H4 (cell line): ENCODE data around the gene ZNF444. TPM values are rescaled to one million over a fixed set of nuclear protein-coding genes. Genes with fewer than 3 reads are reported as not detected.
"Not testable (repeated sequence)": the region's sequence is repeated elsewhere in the genome, so short reads cannot be mapped to it uniquely, and the experiment has no call there.

Experiments used
- DNase-seq: peaks from one replicate; pipeline ENCODE4 v3.0.0-alpha.2; 2015; ENCODE audit warnings: low spot score
- total RNA-seq: library from RNA; depleted of rRNA; stranded (reverse); fragments of >200 nt; shearing (Covaris generic); gene quantifications from 2 replicates; pipeline ENCODE4 v1.2.3, GENCODE V29; 2014; rRNA removed

The ZNF444 gene
- total RNA-seq, result 9.4 and 13.8 TPM in 2 replicates

DNA sequence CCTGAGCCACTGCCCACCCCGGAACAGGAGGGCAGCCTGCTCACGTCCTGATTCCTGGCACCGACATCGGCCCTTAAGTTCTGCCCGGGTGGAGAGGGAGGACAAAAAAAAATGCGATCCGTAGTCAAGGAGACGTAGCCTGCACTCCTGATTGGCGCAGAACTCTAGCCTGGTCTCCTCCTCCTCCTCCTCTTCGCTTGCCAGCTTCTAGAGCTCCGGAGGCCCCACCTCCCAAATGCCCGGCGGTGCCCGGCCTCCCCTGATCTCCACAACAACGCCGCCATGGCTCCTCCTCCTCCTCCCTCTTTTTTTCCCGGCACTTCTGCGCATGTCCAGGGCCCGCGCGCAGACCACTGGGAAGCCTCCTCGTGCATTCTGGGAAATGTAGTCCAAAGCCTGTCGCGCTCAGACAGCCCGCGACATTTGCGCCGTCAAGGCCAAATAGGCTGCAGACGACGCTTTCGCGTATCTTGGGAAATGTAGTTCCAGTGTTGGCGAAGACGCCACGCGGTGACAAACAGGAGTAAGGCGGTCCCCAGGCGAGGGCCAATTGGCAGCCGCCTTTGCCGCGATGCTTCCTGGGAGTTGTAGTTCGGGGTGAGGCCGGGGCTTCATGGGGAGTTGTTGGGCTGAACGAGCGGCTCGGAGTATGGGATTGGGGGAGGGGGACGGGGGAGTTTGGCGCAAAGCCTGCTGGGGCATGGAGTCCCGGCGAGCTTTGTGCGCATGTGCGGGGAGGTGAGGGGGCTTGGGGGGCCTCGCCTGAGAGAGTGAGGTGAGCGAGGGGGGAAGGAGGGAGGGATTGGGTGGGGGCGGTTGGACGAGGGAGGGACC, at the start of gene ZNF444:
TSS of gene ZNF444 (plus strand) at position 705 of the 834 bp plus-strand sequence. CDS start 5,625 bp downstream, outside the sequence.
- peak; percentile 100 for DNase-seq

DNA sequence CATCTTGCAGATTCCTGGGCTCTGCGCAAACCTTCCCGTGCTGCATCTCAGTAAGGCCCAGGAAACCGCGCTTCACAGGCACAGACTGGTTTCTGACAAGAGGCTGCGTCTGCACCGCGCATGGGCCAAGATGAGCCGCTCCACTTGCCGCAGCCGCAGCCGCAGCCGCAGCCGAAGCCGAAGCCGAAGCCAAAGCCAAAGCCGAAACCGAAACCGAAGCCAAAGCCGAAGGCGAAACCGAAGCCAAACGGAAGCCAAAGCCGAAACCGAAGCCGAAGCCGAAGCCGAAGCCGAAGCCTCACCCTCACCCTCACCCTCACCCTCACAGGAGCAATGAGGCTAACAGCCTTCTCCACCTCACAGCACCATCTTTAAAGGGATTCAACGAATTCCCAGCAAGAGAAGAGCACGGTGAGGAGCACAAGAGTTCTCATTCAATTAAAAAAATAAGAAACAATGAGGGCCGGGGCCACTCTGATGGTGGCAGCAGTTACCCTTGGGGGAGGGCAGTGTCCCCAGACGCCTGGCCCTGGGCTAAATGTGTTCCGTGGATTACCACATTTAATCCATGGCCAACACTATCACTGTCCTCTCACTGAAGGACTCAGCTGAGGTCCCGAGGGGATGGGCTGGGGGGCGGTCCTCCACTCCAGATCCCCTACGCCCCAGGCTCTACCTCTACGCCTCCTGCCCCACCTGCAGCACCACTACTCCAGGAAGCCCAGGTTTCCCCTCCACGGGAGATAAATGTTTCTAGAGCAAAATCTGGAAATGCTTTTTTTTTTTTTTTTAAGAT, 49.1 kb upstream of the ZNF444 start:
- no peak for DNase-seq

DNA sequence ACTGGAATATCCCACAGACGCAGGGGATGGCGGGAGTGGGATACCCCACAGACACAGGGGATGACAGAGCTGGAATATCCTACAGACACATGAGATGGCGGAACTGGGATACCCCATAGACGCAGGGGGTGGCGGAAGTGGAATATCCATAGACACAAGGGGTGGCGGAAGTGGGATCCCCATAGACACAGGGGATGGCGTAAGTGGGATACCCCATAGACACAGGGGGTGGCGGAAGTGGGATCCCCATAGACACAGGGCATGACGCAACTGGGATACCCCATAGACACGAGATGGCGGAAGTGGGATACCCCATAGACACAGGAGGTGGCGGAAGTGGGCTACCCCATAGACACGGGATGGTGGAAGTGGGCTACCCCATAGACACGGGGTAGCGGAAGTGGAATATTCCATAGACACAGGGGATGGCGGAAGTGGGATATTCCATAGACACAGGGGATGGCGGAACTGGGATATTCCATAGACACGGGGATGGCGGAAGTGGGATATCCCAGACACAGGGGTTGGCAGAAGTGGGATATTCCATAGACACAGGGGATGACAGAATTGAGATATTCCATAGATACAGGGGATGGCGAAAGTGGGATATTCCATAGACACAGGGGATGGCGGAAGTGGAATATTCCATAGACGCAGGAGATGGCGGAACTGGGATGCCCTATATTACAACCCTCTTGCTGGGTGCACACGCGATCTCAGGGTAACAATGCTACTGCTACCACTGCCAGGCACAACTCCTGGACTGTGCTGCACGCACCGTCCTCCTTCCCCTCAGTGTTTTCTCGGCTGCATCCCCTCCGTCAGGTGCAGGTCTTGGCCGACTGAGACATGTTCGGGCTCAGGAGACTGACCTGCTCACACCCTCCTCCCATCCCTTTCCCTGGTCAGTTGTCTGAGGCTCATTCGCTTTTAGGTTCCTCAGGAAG, 48.1 kb upstream of the ZNF444 start:
- no peak for DNase-seq

DNA sequence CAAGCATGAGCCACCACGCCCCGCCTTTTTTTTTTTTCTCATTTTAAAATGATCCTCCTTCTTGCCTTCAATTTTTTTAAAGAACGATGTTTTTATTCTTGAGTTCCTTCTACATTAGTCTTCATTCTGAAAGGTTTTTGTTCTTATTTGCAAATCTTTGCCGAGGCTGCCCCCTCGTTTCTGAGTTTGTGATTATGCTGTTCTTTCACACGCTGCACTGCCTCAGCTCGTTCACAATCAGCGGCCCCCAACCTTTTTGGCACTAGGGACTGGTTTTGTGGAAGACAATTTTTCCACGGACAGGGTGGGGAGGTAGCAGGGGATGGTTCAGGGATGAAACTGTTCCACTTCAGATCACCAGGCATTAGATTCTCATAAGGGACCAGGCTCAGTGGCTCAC, 46.6 kb upstream of the ZNF444 start:
- DNase-seq, result no peak

DNA sequence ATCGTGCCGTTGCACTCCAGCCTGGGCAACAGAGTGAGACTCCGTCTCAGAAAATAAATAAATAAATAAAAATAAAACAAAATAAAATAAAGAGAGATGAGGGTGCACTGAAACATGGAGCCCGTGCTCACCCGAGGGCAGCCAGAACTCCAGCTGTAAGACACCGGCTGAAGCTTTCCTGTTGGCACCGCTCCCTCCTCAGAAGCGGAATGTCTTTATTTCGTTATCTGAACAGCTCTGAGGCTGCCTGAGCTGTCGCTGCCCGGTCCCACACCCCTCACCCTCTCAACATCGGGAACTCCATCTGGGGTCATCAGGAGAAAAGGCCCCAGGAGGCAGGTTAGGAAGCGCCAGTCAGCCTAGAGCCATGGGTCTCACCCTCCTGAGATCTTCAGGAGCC, 44.4 kb upstream of the ZNF444 start:
- DNase-seq, result no peak

DNA sequence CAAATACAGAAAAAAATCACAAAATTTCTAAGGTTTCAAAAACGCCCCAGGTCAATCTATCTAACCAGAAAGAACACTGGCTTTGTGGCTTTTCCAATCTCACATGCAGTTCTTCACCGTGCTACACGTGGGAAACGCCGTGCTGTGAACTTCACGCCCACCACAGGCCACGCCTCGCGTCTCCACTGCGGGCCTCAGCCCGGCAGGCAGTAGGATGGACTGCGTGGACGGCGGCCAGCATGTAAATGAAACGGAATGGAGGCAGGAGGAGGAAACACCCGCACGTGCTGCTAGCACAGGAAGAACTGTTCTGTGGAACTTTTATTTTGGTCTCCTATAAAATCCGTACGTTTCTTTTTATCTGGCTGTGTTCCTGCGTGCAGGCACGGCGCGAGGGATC, 43.8 kb upstream of the ZNF444 start:
- no peak for DNase-seq

DNA sequence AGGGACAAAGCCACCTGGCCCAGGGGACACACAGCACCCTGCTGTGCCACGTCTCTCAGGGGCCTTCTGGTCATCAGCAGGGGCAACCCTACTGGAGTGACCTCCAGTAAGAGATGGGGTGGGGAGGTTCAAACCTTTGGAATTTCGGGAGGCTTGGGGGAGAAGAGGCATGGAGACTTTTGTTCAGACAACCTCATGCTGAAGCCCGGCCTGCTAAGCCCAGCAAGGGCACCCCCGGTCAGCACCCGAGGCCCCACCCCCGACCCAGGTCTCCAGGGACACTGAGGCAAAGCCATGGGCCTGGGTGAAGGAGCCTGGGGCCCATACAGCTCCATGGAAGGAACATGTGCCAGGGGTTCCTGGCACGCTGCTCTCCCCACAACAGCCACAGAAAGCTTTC, 43.3 kb upstream of the ZNF444 start:
- DNase-seq, result no peak

DNA sequence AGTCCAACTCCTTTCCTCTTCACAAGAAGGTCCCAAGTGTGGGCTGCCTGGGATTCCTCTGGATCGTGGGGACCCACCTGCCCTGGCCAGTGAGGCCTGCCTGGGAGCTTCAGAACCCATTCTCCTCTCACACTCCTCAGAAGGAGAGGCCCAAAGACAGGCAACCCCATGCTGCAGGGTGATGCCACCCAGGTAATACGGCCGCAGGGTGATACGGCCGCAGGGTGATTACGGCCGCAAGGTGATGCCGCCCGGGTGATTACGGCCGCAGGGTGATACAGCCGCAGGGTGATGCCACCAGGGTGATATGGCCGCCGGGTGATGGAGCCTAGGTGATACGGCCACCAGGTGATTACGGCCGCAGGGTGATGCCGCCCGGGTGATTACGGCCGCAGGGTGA, 42.9 kb upstream of the ZNF444 start:
- not testable (repeated sequence) for DNase-seq

DNA sequence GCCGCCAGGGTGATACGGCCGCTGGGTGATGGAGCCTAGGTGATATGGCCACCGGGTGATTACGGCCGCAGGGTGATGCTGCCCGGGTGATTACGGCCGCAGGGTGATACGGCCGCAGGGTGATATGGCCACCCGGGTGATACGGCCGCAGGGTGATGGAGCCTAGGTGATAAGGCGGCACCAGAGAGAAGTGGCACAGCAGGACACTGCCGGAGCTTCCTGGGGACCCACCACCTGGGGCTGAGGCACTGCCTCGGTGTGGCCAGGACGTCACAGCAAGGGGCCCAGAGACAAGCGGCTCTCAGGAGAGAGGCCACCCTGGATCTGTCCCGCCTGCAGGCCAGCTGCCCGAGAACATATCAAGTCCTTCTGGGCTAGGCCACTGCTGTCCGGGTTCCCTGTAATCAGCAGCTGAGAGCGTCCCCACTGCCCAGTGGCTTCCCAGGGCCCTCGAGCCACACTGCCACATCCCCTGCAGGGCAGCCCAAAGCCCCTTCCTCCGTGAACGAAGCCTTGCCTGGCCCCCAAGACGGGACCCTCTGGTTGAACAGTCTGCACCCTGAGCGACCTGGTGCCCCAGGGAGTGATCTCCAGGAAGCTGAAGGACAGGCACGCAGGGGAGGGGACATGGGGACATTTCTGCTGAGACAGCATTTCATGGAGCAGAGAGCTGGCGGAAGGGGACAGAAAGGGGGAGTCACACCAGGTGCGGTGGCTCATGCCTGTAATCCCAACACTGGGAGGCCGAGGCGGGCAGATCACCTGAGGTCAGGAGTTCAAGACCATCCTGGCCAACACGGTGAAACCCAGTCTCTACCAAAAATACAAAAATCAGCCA, 42.1 kb upstream of the ZNF444 start:
- no peak for DNase-seq

DNA sequence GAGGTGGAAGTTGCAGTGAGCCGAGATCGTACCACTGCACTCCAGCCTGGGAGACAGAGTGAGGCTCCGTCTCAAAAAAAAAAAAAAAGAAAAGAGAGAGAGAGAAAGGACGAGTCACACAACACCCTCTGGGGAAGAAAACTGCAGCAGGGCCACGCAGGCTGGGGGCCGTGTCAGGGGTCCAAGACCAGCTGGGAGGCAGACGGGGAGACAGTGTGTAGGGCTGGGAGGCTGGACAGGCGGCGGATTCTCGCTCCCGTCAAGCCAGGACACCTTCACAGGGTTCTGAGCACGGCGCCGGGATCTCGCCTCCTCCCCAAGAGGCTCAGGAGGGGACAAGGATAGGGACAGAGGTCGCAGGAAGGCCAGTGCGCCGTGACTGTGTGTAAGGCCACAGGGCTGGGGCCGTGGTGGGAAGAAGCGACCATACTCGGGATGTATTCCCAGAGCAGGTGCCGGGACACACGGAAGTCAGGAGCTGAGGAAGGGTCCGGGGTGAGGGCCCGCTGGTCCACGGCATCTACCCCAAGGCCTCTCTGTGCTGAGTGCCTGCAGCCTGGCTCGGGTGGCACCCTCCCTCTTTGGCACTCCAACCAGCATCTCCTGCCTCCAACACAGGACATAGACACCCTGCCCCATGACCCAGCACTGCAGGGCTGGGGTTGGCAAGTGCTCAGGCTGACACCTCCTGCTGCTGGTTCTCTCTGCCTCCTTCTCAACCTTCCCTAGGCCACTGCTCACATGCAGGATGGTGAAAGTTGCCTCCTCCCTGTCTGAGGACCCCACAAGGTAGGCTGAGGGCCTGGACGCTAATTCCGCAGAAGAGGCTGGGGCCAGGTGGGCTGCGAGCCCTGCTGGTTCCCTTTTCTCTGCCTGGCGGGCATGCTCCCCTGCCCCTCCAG, 41.2 kb upstream of the ZNF444 start:
- DNase-seq, result no peak

DNA sequence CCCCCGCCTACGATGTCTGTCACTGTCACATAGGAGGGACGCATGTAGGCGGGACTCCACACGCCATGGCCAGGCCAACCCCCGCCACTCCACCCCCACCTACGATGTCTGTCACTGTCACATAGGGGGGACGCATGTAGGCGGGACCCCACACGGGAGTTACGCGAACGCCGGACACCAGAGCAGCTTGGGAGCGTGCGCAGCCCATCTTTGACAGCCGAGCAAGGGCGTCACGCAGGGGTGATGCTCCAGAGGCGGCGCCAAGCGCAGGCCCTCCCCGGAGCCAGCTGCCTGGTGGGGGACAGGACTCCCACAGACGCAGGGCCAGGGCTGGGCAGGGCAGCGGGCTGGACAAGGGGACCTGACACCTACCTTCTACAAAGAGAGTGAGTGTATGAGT, 40.0 kb upstream of the ZNF444 start:
- DNase-seq, result no peak

DNA sequence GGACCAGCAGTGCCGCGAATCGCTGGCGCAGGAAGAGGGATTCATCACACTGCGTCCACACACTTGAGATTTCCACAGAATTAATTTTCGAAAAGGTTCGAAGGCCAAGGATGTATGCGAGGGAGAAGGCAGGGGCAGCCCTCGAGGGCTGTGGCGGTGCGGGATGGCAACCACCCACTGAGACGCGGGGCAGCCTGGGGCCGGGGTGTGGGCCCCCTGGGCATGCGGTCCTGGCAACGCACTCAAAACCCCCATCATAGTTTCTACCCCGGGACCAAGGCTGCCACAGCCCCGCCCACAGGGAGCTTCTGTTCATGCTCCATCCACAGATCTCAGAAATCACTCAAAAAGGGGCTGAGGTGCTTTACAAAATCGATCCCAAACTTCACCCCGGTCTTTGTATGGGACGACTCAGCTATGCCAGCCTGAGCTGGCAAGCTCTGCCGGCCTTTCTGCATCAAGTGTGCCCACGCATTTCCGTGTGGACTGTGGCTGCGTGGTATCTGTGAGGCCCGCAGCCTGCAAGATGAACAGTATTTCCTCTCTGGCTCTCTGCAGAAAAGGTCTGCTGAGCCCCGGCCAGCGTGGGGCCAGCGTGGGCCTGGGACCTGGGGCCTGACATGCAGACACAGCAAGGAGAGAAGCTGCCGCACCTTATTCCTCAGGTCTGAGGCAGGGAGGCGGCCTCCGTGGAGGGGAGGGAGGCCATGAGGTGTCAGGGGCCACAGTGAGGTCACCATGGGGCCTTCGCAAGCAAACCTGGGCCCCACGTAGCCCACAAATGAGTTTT, 39.1 kb upstream of the ZNF444 start:
- DNase-seq, result no peak

DNA sequence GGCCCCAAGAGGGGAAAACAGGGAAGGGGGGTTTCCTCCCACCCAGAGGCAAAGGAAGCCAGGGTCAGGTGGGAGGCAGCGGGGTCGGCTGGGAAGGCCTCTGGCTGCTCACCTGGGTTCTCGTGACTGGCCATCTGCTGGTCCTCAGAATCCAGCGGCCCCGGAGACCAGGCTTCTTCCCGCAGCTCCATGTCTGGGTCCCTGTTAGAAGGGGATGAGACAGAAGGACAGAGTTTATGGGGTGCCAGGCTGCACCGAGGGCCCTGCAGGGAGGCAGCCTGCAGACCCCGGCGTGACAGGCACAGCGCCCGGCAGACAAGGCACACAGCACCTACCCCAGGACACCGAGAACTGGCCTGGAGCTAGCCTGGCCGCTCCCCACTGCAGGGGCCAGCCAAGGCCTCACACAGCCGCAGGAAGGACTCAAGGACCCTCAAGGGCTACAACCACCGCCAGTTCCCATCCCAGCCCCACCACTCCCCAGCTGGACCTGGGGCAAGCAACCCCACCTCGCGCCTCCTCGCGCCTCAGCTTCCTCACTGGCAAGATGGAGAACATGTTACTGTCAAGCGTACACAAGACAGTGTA, 38.0 kb upstream of the ZNF444 start:
- no peak for DNase-seq

DNA sequence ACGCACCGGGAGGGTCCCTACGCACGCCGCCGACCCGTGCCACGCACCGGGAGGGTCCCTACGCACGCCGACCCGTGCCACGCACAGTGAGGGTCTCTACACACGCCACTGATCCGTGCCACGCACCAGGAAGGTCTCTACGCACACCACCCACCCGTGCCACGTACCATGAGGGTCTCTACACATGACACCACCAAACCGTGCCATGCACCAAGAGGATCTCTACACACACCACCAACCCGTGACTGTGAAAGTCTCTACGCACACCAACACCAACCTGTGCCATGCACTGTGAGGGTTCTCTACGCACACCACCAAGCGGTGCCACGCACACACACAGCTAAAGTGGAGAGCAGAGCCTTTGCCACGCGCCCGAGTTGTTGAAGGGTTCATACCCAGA, 36.7 kb upstream of the ZNF444 start:
- no peak for DNase-seq

DNA sequence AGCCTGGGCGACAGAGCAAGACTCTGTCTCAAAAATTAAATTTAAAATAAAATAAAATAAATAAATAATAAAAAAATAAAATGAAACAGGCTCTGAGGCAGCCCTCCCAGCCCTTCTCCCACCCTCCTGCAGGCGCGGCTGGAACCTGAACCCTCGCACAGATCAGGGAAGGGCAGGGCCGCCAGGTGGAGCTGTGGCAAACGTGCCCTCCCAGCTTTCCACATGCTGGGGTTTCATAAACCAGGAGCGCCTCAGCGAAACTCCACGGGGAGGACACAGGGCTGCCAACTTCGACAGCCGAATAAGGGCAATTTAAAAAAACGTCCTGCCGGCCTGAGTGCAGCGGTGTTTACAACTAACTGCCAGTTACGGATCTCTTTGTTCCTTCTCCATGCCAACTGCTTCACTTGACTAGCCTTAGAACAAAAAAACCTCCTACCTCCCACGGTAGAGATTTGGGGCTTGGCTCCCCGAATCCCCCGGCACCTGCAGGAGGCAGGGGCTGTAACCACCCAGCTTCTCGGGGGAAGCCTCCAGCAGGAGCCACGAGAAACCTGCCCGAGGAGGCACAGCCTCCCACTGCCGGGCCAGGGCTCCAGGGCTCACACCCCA, 35.9 kb upstream of the ZNF444 start:
- no peak for DNase-seq

DNA sequence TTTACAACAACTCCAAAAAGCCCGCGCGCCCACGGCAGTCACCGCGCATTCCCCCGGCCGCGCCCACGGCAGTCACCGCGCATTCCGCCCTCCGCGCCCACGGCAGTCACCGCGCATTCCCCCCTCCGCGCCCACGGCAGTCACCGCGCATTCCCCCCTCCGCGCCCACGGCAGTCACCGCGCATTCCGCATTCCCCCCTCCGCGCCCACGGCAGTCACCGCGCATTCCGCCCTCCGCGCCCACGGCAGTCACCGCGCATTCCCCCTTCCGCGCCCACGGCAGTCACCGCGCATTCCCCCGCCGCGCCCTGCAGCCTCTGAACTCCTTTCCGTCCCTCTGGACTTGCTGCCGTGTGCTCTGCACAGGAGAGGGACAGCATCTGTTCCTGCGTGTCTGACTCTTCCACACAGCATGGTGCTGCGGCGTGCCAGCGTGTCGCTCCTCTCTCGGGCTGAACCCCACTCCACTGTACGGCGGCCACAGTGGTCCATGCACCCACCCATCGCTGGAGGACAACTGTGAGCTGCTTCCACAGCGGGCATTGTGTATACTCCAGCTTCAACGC, 35.2 kb upstream of the ZNF444 start:
- DNase-seq, result not testable (repeated sequence)

DNA sequence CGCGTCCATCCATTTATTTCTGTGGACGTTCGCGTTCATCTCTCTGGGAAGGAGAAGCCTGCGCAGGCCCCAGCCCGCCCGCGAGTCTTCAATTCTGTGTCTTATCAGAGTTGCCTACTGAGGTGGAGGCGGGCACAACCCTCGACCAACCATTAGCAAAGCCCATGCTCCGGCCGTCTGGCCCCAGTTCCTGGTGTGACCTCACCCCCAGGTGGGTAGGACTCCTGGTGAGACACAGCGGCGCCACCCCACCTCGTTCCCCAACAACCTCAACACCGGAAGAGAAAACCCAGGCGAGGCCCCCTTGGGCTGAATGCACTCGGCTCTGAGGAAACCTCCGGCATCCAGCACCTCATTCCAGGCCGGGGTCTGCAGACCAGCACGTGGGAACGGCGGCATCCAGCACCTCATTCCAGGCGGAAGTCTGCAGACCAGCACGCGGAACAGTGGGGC, 34.7 kb upstream of the ZNF444 start:
- DNase-seq, result no peak

DNA sequence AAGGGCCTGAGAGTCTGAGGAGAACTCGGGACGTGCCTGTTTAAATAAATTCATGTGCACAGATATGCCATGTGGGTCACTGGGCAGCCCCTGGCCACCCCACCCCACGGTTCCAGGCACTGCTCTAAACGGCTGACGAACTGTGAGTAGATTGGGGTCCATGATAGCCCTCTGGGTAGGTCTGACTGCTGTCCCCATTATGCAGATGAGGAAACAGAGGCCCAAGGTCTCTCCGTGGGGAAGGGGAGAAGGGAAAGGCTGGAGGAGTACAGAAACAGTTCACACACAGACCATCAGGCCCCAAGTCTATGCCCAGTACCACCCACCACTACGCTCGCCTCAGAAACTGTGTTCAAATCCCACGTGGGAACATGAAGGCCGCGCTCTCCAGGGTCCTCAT, 34.1 kb upstream of the ZNF444 start:
- DNase-seq, result no peak
